ENCODE results near the gene EEIG1. TPM values are rescaled to one million over a fixed set of nuclear protein-coding genes. Genes with fewer than 3 reads are reported as not detected.

EEIG1 gene
- total RNA-seq, 3 donors from 2014 or later: 127 to 168 (median 144) TPM

GRCh38 chr9:127961155-127961490, 19.7 kb downstream of the EEIG1 start:
- intact Hi-C loops (cut with DNase I, micrococcal nuclease): no loop called here
- H3K4me1 ChIP-seq (ENCODE audit: low read depth): peaks cover 51% of the 10 kb centered on the region
- ATAC-seq (no peak), DNase-seq (peak in 1 of 3 donors; percentile 41)
- no peak overlapping the region for H3K4me3 ChIP-seq
- H3K9me3 ChIP-seq: no peaks in the 10 kb centered on the region
- no peak for TF ChIP-seq CTCF (IDR thresholded peaks at IDR 0.05)
- H3K36me3 ChIP-seq (ENCODE audit: low read depth): no peaks in the 10 kb centered on the region

GRCh38 chr9:127960410-127961154, 20.2 kb downstream of the EEIG1 start:
- H3K4me3 ChIP-seq: no peak overlapping the region
- no peaks in the 10 kb centered on the region for H3K36me3 ChIP-seq (ENCODE audit: low read depth)
- peaks cover 51% of the 10 kb centered on the region for H3K4me1 ChIP-seq (ENCODE audit: low read depth)
- DNase-seq (peak in 1 of 3 donors; percentile 45), ATAC-seq (peak; percentile 27)
- intact Hi-C loops (cut with DNase I, micrococcal nuclease): no loop called here
- no peak for TF ChIP-seq CTCF (IDR thresholded peaks at IDR 0.05)
- no peaks in the 10 kb centered on the region for H3K9me3 ChIP-seq

GRCh38 chr9:127959841-127960409, 20.9 kb downstream of the EEIG1 start:
- peaks cover 52% of the 10 kb centered on the region for H3K4me1 ChIP-seq (ENCODE audit: low read depth)
- no peak for ATAC-seq
- no peak for TF ChIP-seq CTCF (IDR thresholded peaks at IDR 0.05)

GRCh38 chr9:127959398-127959797, 21.4 kb downstream of the EEIG1 start:
- Histone ChIP-seq H3K36me3 (ENCODE audit: low read depth) (no peaks in the 10 kb centered on the region), H3K4me1 (ENCODE audit: low read depth) (peaks cover 57% of the 10 kb centered on the region), H3K9me3 (no peaks in the 10 kb centered on the region), H3K4me3 (no peak overlapping the region)
- DNase-seq (no peak), ATAC-seq (no peak)
- intact Hi-C loops (cut with DNase I, micrococcal nuclease): loop anchor here in 1 of 2 donors (10.0 kb wide), 1 partner anchor 155 kb away; no protein-coding TSS in a partner anchor
- no peak for TF ChIP-seq CTCF (IDR thresholded peaks at IDR 0.05)

More at GRCh38 chr9:127959841-127960409, 20.9 kb downstream of the EEIG1 start:
- DNase-seq: no peak
- no peak overlapping the region for H3K4me3 ChIP-seq
- intact Hi-C loops (cut with DNase I, micrococcal nuclease): loop anchor here in 1 of 2 donors (10.0 kb wide), 1 partner anchor 155 kb away; no protein-coding TSS in a partner anchor
- no peaks in the 10 kb centered on the region for H3K9me3 ChIP-seq
- H3K36me3 ChIP-seq (ENCODE audit: low read depth): no peaks in the 10 kb centered on the region

GRCh38 chr9:127958728-127959127, 22.1 kb downstream of the EEIG1 start:
- no peaks in the 10 kb centered on the region for H3K36me3 ChIP-seq (ENCODE audit: low read depth)
- intact Hi-C loops (cut with DNase I, micrococcal nuclease): loop anchor here in 1 of 2 donors (10.0 kb wide), 1 partner anchor 156 kb away; no protein-coding TSS in a partner anchor
- no peak overlapping the region for H3K4me3 ChIP-seq
- H3K9me3 ChIP-seq: no peaks in the 10 kb centered on the region
- ATAC-seq (no peak), DNase-seq (no peak)
- H3K4me1 ChIP-seq (ENCODE audit: low read depth): peaks cover 60% of the 10 kb centered on the region
- no peak for TF ChIP-seq CTCF (IDR thresholded peaks at IDR 0.05)

All from mucosa of descending colon (tissue), 3 donors.